Middle frontal gyrus (tissue), 1 donor: ENCODE measurements around the gene UBL7.
"Not testable (repeated sequence)": the region's sequence is repeated elsewhere in the genome, so short reads cannot be mapped to it uniquely, and the experiment has no call there.

ENCODE experiments used
- DNase-seq: peaks from one replicate; pipeline ENCODE4 v3.0.0-alpha.2; 2015; ENCODE audit warnings: low spot score; ENCODE audit errors: extremely low spot score

UBL7 gene, protein sequence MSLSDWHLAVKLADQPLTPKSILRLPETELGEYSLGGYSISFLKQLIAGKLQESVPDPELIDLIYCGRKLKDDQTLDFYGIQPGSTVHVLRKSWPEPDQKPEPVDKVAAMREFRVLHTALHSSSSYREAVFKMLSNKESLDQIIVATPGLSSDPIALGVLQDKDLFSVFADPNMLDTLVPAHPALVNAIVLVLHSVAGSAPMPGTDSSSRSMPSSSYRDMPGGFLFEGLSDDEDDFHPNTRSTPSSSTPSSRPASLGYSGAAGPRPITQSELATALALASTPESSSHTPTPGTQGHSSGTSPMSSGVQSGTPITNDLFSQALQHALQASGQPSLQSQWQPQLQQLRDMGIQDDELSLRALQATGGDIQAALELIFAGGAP

GRCh38 chr15:74460871-74461846, at the start of gene UBL7:
Gene UBL7, minus strand, starts transcription at chr15:74461160. Its CDS starts 2,293 bp downstream, at chr15:74458867.
- DNase-seq, result peak; percentile 94

DNA sequence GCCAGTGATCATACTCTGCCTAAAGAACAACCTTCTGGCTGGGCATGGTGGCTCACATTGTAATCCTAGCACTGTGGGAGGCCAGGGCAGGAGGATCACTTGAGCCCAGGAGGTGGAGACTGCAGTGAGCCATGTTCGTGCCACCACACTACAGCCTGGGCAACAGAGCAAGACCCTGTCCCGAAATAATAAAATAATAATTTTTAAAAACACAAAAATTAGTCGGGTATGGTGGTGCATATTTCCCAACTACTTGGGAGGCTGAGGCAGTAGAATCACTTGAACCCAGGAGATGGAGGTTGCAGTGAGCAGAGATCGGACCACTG, 45.5 kb upstream of the UBL7 start:
- no peak for DNase-seq

DNA sequence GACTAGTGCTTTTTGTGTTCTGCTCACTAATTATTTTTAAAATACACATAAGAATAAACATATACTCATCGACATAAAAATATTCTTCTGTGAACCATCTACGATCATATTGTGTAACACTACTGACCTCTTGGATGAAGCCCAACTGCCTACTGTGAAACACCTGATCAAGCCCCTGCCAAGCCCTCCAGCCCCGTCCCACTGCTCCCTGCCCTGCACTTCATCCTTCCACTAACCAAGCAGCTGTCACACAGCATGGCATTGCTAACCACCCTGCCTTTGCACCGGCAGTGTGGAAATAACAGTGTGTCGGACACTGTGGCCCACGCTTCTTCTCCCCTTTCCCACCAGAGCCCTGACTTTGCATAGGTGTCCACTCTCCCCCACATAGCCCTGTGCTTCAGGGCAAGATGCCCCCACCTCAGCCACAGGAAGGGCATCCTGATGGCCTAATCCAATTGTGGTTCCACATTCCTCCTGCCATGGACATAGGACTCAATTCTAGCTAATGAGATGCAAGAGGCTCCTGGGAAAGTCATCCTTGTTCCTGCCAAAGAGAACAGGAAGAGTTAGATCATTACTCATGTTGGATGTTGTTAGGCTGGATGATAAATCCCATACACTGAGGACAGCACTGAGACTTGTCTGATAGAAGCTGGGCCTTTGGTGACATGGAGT, 45.0 kb upstream of the UBL7 start:
- DNase-seq, result no peak

DNA sequence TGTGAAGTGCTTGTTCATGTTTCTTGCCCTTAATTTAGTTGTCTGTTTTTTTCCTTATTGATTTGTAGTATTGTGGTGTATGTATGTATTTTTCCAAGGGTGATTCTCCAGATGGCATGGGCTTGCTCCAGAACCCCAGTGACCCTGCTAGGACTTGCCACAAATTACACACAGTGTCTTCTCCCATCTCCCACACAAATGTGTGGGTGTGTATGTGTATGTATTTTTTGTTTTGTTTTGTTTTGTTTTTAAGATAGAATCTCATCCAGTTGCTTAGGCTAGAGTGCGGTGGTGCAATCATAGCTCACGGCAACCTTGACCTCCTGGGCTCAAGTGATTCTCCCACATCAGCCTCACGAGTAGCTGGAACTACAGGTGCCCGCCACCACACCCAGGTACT, 43.9 kb upstream of the UBL7 start:
- no peak for DNase-seq

- DNase-seq, result no peak
These were observed 43.5 kb upstream of the UBL7 start for GRCh38 chr15:74504418-74504817.

- DNase-seq, result no peak
These were observed 41.3 kb upstream of the UBL7 start for GRCh38 chr15:74502301-74502700.

GRCh38 chr15:74500401-74500800, 39.4 kb upstream of the UBL7 start:
- no peak for DNase-seq

GRCh38 chr15:74499366-74499765, 38.4 kb upstream of the UBL7 start:
- no peak for DNase-seq

GRCh38 chr15:74497584-74497983, 36.6 kb upstream of the UBL7 start:
- no peak for DNase-seq

DNA sequence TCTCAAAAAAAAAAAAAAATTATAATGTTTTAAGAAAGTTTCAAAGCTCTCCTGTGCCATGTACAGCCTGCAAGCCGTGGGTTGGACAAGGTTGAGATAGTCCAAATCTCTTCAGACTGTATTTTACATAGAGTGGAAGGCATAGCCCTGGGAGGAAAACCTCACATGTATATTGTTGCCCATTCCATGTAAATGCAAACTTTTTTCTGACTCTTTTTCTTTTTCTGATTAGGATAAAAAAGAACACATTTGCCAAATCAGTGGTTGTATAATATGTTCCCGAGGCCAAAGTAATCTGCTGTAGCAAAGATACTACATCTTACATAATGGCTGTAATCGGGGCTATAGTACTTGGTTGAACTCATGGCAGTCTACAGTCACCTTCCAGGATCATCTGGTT, 35.7 kb upstream of the UBL7 start:
- DNase-seq, result no peak

DNA sequence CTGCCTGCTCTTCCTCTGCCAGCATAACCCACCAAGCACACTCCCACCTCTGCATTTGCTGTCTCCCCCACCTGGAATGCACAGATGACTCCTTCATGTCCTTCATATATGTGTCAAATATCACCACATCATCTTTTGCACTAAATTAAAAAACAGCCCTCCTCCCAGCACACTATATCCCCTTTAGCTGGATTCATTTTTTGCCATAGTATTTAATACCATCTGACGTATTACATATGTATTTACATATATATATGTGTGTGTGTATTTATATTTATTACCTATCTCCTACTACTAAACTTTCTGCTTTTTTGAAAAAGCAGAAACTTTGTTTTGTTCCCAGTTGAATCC, 29.4 kb upstream of the UBL7 start:
- no peak for DNase-seq

DNA sequence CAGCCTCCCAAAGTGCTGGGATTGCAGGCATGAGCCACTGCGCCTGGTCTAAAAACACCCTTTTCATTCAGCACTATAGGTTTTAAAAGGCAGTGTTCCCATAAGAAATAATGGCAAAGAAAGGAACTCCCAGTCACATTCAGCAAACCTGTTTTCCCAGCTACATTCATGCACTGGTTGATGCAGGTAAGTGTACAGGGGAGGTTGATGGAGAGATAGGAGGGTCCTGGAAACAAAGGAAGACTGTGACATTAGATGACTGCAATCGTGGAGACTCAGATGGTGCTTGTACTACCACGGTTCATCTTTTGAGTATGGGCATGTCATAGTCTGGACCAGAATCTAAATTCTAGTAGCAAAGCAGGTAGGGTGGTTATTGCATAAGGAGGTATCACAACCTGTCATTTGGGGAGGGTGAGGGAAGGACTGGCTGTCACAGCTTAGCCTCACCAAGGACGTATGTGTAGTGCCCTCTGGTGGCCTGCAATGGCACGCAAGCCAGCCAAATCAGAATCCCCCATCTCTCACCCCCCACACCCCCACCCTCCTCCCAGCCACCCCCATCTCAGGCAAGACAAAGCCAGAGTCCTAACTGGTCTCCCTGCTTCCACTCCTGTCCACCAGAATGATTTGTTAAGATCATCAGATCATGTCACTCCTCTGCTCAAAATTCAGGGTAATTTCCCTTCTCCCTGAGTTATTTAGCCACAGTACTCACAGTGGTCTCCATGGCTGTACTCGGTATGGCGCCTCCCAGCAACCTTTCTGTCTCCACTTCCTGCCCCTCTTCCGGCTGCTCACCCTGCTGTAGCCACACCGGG, 28.8 kb upstream of the UBL7 start:
- peak; percentile 23 for DNase-seq

DNA sequence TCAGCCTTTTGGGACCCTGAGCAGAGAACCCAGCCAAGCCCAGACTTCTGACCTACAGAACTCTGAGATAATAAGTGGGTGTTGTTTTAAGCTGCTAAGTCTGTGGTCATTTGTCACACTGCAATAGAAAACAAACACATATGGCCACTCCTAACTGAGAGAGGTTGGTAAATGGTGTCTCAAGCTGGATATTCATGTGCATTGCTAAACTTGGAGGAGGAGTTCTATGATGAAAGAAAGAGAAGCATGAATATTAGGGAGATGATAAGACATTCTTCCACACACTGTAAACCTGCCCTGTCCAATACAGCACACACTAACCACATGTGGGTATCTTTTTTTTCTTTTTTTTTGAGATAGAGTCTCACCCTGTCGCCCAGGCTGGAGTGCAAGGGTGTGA, 27.8 kb upstream of the UBL7 start:
- no peak for DNase-seq

GRCh38 chr15:74482661-74483060, 21.7 kb upstream of the UBL7 start:
- DNase-seq, result no peak

GRCh38 chr15:74480364-74480763, 19.4 kb upstream of the UBL7 start:
- DNase-seq, result not testable (repeated sequence)

GRCh38 chr15:74471621-74472020, 10.7 kb upstream of the UBL7 start:
- DNase-seq, result not testable (repeated sequence)

DNA sequence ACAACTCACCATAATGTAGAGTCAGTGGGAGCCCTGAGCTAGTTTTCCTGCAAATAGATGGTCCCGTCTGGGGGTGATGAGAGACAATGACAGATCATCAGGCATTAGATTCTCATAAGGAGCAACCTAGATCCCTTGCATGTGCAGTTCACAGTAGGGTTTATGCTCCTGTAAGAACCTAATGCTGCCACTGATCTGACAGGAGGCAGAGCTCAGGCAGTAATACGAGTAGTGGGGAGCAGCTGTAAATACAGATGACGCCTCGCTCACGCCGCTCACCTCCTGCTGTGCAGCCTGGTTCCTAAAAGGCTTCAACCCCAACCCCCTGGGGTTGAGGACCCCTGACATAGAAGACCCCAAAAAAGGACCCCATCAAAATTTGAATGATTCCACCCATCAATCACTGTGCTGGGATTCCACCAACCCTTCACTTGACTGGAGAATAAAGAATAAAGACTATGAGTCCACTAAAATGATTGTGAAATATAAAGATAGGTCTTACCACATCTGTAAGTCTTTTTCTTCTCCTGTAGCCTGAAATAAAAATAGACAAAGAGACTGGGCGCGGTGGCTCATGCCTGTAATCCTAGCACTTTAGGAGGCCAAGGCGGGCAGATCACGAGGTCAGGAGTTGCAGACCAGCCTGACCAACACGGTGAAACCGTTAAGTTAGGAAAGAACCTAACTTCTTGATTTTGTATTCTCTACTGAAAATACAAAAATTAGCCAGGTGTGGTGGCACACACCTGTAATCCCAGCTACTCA, 9.9 kb upstream of the UBL7 start:
- no peak for DNase-seq

DNA sequence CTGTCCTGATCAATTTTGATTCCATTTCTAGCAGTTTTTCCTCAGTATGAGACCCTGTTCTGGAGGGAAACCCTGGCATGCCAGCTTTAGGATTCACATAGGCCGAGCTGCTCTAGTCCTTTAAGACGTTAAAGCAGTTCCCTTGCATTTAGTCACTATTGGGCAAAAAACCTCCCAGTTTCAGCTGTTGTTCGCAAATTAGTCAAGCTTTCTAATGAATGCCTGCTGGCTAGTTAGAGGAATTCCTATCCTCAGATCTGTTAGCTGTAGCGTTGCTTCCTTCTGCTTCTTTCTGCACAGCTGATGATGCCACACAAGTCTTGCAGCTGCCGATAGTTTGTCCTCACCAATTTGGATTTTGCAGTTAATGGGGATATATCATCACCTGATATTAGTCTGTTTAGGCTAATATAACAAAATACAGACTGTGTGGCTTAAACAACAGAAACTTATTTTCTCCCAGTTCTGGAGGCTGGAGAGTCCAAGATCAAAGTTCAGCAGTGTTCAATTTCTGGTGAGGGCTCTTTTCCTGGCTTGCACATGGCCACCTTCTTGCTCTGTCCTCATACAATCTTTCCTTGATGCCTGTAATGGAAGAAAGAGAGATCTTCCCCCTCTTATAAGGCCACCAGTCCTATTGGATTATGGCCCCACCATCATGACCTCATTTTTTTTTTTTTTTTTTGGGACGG, 7.5 kb upstream of the UBL7 start:
- DNase-seq, result no peak

DNA sequence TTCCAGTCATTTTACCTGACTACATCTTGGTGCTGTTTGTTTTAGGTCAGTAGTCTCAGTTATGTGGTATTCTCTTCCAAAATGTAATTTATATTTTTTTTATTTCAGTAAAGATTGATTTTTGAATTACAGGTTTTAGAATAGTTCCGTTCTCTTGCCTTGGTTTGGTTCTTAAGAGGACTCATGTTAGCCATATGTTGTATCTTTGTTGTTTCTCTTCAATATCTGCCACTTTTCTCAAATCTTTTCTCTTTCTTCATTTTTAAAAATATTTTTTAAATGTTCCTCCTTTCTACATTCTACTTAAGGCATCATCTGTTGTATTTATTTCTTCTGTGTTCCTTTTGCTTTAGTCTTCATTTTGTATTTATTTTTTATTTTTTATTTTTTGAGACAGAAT, 5.6 kb upstream of the UBL7 start:
- DNase-seq, result no peak

GRCh38 chr15:74464897-74465296, 3.9 kb upstream of the UBL7 start:
- DNase-seq, result no peak
